Measurements from ENCODE around the gene PPM1B.
"Not testable (repeated sequence)": the region's sequence is repeated elsewhere in the genome, so short reads cannot be mapped to it uniquely, and the experiment has no call there.

PPM1B gene

GRCh38 chr2:44195714-44196113 is 27.0 kb downstream of the PPM1B start:
- in situ Hi-C loops (cut with MboI; ENCODE audit: low sequenced_read_pairs) = no loop called here

GRCh38 chr2:44197816-44198215 is 29.1 kb downstream of the PPM1B start:
- in situ Hi-C loops (cut with MboI; ENCODE audit: low sequenced_read_pairs) = no loop called here

GRCh38 chr2:44200011-44200410 is 31.3 kb downstream of the PPM1B start:
- in situ Hi-C loops (cut with MboI; ENCODE audit: low sequenced_read_pairs) = no loop called here

GRCh38 chr2:44200759-44201158 is 32.1 kb downstream of the PPM1B start:
- in situ Hi-C loops (cut with MboI; ENCODE audit: low sequenced_read_pairs) = no loop called here

- in situ Hi-C loops (cut with MboI; ENCODE audit: low sequenced_read_pairs) = no loop called here
Measured at GRCh38 chr2:44201648-44202165, 33.0 kb downstream of the PPM1B start.

- in situ Hi-C loops (cut with MboI; ENCODE audit: low sequenced_read_pairs) = no loop called here
Measured at GRCh38 chr2:44203542-44203941, 34.9 kb downstream of the PPM1B start.

GRCh38 chr2:44205169-44205568 is 36.5 kb downstream of the PPM1B start:
- in situ Hi-C loops (cut with MboI; ENCODE audit: low sequenced_read_pairs) = no loop called here

GRCh38 chr2:44207102-44207501 is 38.4 kb downstream of the PPM1B start:
- in situ Hi-C loops (cut with MboI; ENCODE audit: low sequenced_read_pairs) = no loop called here

- in situ Hi-C loops (cut with MboI; ENCODE audit: low sequenced_read_pairs) = not testable (repeated sequence)
Measured at GRCh38 chr2:44207648-44208047, 39.0 kb downstream of the PPM1B start.

GRCh38 chr2:44210362-44210761 is 41.7 kb downstream of the PPM1B start:
- in situ Hi-C loops (cut with MboI; ENCODE audit: low sequenced_read_pairs) = no loop called here

GRCh38 chr2:44211183-44211582 is 42.5 kb downstream of the PPM1B start:
- in situ Hi-C loops (cut with MboI; ENCODE audit: low sequenced_read_pairs) = no loop called here

GRCh38 chr2:44212302-44212701 is 43.6 kb downstream of the PPM1B start:
- in situ Hi-C loops (cut with MboI; ENCODE audit: low sequenced_read_pairs) = no loop called here

- in situ Hi-C loops (cut with MboI; ENCODE audit: low sequenced_read_pairs) = no loop called here
Measured at GRCh38 chr2:44215827-44216226, 47.2 kb downstream of the PPM1B start.

GRCh38 chr2:44218771-44219170 is 50.1 kb downstream of the PPM1B start:
- in situ Hi-C loops (cut with MboI; ENCODE audit: low sequenced_read_pairs) = no loop called here

GRCh38 chr2:44226753-44227152 is 58.1 kb downstream of the PPM1B start:
- in situ Hi-C loops (cut with MboI; ENCODE audit: low sequenced_read_pairs) = no loop called here

- in situ Hi-C loops (cut with MboI; ENCODE audit: low sequenced_read_pairs) = no loop called here
Measured at GRCh38 chr2:44230378-44230777, 61.7 kb downstream of the PPM1B start.

GRCh38 chr2:44233450-44234128 is 64.9 kb downstream of the PPM1B start:
- in situ Hi-C loops (cut with MboI; ENCODE audit: low sequenced_read_pairs) = no loop called here

- in situ Hi-C loops (cut with MboI; ENCODE audit: low sequenced_read_pairs) = no loop called here
Measured at GRCh38 chr2:44237221-44237620, 68.5 kb downstream of the PPM1B start.

- in situ Hi-C loops (cut with MboI; ENCODE audit: low sequenced_read_pairs) = no loop called here
Measured at GRCh38 chr2:44242904-44243303, 74.2 kb downstream of the PPM1B start.

- in situ Hi-C loops (cut with MboI; ENCODE audit: low sequenced_read_pairs) = no loop called here
Measured at GRCh38 chr2:44244135-44244871, 75.6 kb downstream of the PPM1B start.

GRCh38 chr2:44245083-44245861 is 76.6 kb downstream of the PPM1B start:
- in situ Hi-C loops (cut with MboI; ENCODE audit: low sequenced_read_pairs) = no loop called here

GRCh38 chr2:44246436-44246835 is 77.8 kb downstream of the PPM1B start:
- in situ Hi-C loops (cut with MboI; ENCODE audit: low sequenced_read_pairs) = no loop called here

Measured in HL-60/S4 (cell line).